ENCODE results near the gene FAM210A. TPM values are rescaled to one million over a fixed set of nuclear protein-coding genes. Genes with fewer than 3 reads are reported as not detected.

The FAM210A gene
- total and polyA plus RNA-seq, 2 donors (not counting 1 experiment from before 2014, with no cell fraction given): 4.2 to 11.4 TPM

DNA sequence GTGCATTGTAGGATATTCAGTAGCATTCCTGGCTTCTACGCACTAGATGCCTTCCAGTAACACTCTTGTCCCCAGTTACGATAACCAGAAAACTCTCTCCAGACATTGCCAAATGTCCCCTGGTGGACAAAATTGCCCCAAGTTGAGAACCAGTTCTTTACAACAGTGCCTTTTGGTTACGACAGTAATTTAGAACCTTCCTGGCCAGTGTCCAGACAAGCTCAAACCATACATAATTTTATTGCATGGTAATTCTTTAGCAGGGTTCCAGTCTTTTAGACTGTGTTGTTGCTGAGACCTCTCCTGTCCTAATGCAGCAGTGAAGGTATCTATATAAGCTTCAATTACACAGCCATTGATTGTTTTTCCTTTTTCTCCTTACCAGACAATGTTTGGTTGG lies 20.3 kb upstream of the FAM210A start:
- peaks cover 0 to 3% (median 0%) of the 10 kb centered on the region in 3 donors for H3K9me3 ChIP-seq (ENCODE audit: control extremely low read depth in 1 of 3, control insufficient read depth in 2 of 3, insufficient read depth in 1 of 3, low read length in 2 of 3)
- H3K4me1 ChIP-seq (ENCODE audit: control insufficient read depth in 2 of 2, insufficient read depth in 2 of 2, low read length in 2 of 2): no peaks in the 10 kb centered on the region
- no peaks in the 10 kb centered on the region for H3K4me1 Mint-ChIP-seq
- no peaks in the 10 kb centered on the region for H3K79me2 ChIP-seq (ENCODE audit: control insufficient read depth, insufficient read depth, low read length)
- intact Hi-C loops (cut with micrococcal nuclease): no loop called here
- no peak overlapping the region for H3K27ac Mint-ChIP-seq
- peaks cover 8 to 80% of the 10 kb centered on the region in 2 experiments for H3K36me3 ChIP-seq (replicated peaks in 1 of 2; ENCODE audit: control extremely low read depth in 1 of 2, control insufficient read depth in 1 of 2, extremely low read depth in 1 of 2, insufficient read depth in 2 of 2, low read length in 1 of 2)
- ATAC-seq (ENCODE audit: low read depth) (no peak), DNase-seq (no peak)
- H3K27ac ChIP-seq (ENCODE audit: low read length in 2 of 2): no peak overlapping the region
- 94% methylated on average over 2 of the region's 3 CpGs for whole genome bisulfite sequencing (ENCODE audit: insufficient coverage)
- H3K4me3 Mint-ChIP-seq: no peak overlapping the region
- ChIA-PET POLR2A (no interaction called here), CTCF (no interaction called here)
- no peaks in the 10 kb centered on the region for H3K9me3 Mint-ChIP-seq (ENCODE audit: insufficient read depth)
- H2AFZ ChIP-seq (ENCODE audit: insufficient read depth, low read depth, low read length, poor library complexity, severe bottlenecking): no peak overlapping the region
- no peak overlapping the region for H3K4me3 ChIP-seq (ENCODE audit: control extremely low read depth in 1 of 5, extremely low read depth in 1 of 5, insufficient read depth in 1 of 5, low read depth in 2 of 5, low read length in 4 of 5)
- H3K9ac ChIP-seq (ENCODE audit: low read length): no peak overlapping the region
- no peak for TF ChIP-seq CTCF (IDR thresholded peaks at IDR 0.05)
- TF ChIP-seq EZH2 (IDR thresholded peaks at IDR 0.05; ENCODE audit: borderline replicate concordance, insufficient read depth, low read depth, low read length, poor library complexity, severe bottlenecking): no peak
- H3K27me3 ChIP-seq (replicated peaks in 1 of 4; ENCODE audit: control extremely low read depth in 1 of 4, control insufficient read depth in 3 of 4, insufficient read depth in 4 of 4, low read length in 3 of 4): no peaks in the 10 kb centered on the region
- no peaks in the 10 kb centered on the region for H4K20me1 ChIP-seq (ENCODE audit: control insufficient read depth, insufficient read depth, low read length, poor library complexity, severe bottlenecking)
- H3K4me2 ChIP-seq (replicated peaks; ENCODE audit: low read depth, low read length, poor library complexity, severe bottlenecking): no peak overlapping the region
- H3K27me3 Mint-ChIP-seq: no peaks in the 10 kb centered on the region

DNA sequence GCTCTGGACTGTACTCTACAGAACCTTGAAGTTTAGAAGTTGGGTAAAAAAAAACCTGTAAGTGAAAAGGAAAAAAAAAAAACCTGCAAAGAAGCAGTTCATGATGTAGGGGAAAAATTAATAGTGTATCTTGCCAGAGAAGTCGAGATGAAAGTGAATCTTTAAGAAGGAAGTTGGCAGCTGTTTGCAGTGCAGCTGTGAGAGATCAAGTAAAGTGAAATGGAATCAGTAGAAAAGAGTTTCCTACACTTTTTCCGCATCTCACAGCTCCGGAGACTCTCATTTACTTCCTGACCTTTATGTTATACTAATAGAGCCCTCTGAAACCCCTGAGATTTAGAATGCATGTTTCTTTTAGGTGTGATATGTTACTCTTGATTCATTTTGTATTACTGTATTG lies 19.3 kb upstream of the FAM210A start:
- POLR2A ChIA-PET: no interaction called here
- Mint-ChIP-seq H3K4me3 (no peak overlapping the region), H3K27ac (no peak overlapping the region), H3K4me1 (no peaks in the 10 kb centered on the region), H3K27me3 (no peaks in the 10 kb centered on the region), H3K9me3 (ENCODE audit: insufficient read depth) (no peaks in the 10 kb centered on the region)
- DNase-seq (no peak), ATAC-seq (ENCODE audit: low read depth) (no peak)
- H3K4me1 ChIP-seq (ENCODE audit: control insufficient read depth in 2 of 2, insufficient read depth in 2 of 2, low read length in 2 of 2): no peaks in the 10 kb centered on the region
- no peak for TF ChIP-seq EZH2 (IDR thresholded peaks at IDR 0.05; ENCODE audit: borderline replicate concordance, insufficient read depth, low read depth, low read length, poor library complexity, severe bottlenecking)
- TF ChIP-seq CTCF (IDR thresholded peaks at IDR 0.05): no peak
- no peak overlapping the region for H3K9ac ChIP-seq (ENCODE audit: low read length)
- no peak overlapping the region for H3K27ac ChIP-seq (ENCODE audit: low read length in 2 of 2)
- peaks cover 0 to 3% (median 0%) of the 10 kb centered on the region in 3 donors for H3K9me3 ChIP-seq (ENCODE audit: control extremely low read depth in 1 of 3, control insufficient read depth in 2 of 3, insufficient read depth in 1 of 3, low read length in 2 of 3)
- CTCF ChIA-PET: interaction anchor here (0.6 kb wide), 1 partner anchor 9 kb away, joined by 3 read pairs; no protein-coding TSS in a partner anchor
- intact Hi-C loops (cut with micrococcal nuclease): no loop called here
- H3K4me3 ChIP-seq (ENCODE audit: control extremely low read depth in 1 of 5, extremely low read depth in 1 of 5, insufficient read depth in 1 of 5, low read depth in 2 of 5, low read length in 4 of 5): no peak overlapping the region
- H3K36me3 ChIP-seq (replicated peaks in 1 of 2; ENCODE audit: control extremely low read depth in 1 of 2, control insufficient read depth in 1 of 2, extremely low read depth in 1 of 2, insufficient read depth in 2 of 2, low read length in 1 of 2): peaks cover 8 to 88% of the 10 kb centered on the region in 2 experiments
- no peaks in the 10 kb centered on the region for H3K27me3 ChIP-seq (replicated peaks in 1 of 4; ENCODE audit: control extremely low read depth in 1 of 4, control insufficient read depth in 3 of 4, insufficient read depth in 4 of 4, low read length in 3 of 4)
- H3K79me2 ChIP-seq (ENCODE audit: control insufficient read depth, insufficient read depth, low read length): no peaks in the 10 kb centered on the region
- H4K20me1 ChIP-seq (ENCODE audit: control insufficient read depth, insufficient read depth, low read length, poor library complexity, severe bottlenecking): no peaks in the 10 kb centered on the region
- H2AFZ ChIP-seq (ENCODE audit: insufficient read depth, low read depth, low read length, poor library complexity, severe bottlenecking): no peak overlapping the region
- 100% methylated on average over 1 of the region's 3 CpGs for WGBS (ENCODE audit: insufficient coverage)
- H3K4me2 ChIP-seq (replicated peaks; ENCODE audit: low read depth, low read length, poor library complexity, severe bottlenecking): no peak overlapping the region
